Measurements from ENCODE around the gene RIC8B.

Gene RIC8B

DNA sequence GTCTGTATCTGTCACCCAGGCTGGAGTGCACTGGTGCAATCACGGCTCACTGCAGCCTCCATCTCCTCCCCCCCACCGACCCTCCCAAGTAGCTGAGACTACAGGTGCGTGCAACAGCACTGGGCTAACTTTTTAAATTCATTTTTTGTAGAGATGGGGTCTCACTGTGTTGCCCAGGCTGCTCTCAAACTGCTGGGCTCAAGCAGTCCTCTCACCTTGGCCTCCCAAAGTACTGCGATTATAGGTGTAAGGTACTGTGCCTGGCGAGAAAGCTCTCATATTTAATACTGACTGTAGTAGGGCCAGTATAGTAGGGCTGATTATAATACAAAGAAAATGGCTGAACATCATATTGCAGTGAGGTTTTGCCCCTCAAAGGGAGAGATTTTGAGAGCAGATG, 2.4 kb downstream of the RIC8B start:
- no peak overlapping the region for H3K4ac ChIP-seq (ENCODE audit: low read length)
- peaks cover 4% of the 10 kb centered on the region for H3K79me1 ChIP-seq (ENCODE audit: low read depth, low read length)
- H3K4me1 ChIP-seq (ENCODE audit: control insufficient read depth in 2 of 2, insufficient read depth in 1 of 2, low read depth in 1 of 2, low read length in 2 of 2): peaks cover 1 to 3% of the 10 kb centered on the region in 2 donors
- H2BK12ac ChIP-seq (ENCODE audit: low read length): no peak overlapping the region
- no peak overlapping the region for H3K18ac ChIP-seq (ENCODE audit: low read length)
- no peak overlapping the region for H3K4me3 ChIP-seq (ENCODE audit: low read length in 2 of 2)
- peaks cover 0 to 12% of the 10 kb centered on the region in 2 donors for H3K9me3 ChIP-seq (replicated peaks in 1 of 2; ENCODE audit: control insufficient read depth in 2 of 2, insufficient read depth in 1 of 2, low read depth in 1 of 2, low read length in 2 of 2)
- DNase-seq (ENCODE audit: low spot score): no peak
- H2BK15ac ChIP-seq (ENCODE audit: low read length): no peak overlapping the region
- H3K23ac ChIP-seq (ENCODE audit: low read depth, low read length, poor library complexity): no peak overlapping the region
- H4K8ac ChIP-seq (ENCODE audit: low read depth, low read length): no peak overlapping the region
- H2BK5ac ChIP-seq (ENCODE audit: low read length): no peak overlapping the region
- no peak overlapping the region for H2AK5ac ChIP-seq (ENCODE audit: low read depth, low read length)
- H3K14ac ChIP-seq (ENCODE audit: low read length): no peak overlapping the region
- H3K4me2 ChIP-seq (ENCODE audit: insufficient read depth, low read length, poor library complexity, severe bottlenecking): no peak overlapping the region
- H3K27ac ChIP-seq (replicated peaks; ENCODE audit: low read length): no peak overlapping the region
- H2AFZ ChIP-seq (ENCODE audit: low read length): no peak overlapping the region
- H3K9ac ChIP-seq (ENCODE audit: low read depth, low read length, poor library complexity): no peak overlapping the region
- H3K27me3 ChIP-seq (ENCODE audit: control insufficient read depth in 3 of 3, insufficient read depth in 3 of 3, low read depth in 1 of 3, low read length in 3 of 3): no peaks in the 10 kb centered on the region
- no peak overlapping the region for H4K91ac ChIP-seq (ENCODE audit: low read depth, low read length, poor library complexity)
- no CpG with 5 or more reads among the region's 5 CpGs for WGBS, 2 donors (ENCODE audit: extremely low coverage in 2 of 2, insufficient read length in 2 of 2, insufficient replicate concordance in 1 of 2)
- H3K36me3 ChIP-seq (replicated peaks in 1 of 2; ENCODE audit: control insufficient read depth in 2 of 2, insufficient read depth in 2 of 2, low read length in 2 of 2): peaks cover 0 to 53% of the 10 kb centered on the region in 2 donors
- H2BK120ac ChIP-seq (ENCODE audit: low read depth, low read length): no peak overlapping the region

DNA sequence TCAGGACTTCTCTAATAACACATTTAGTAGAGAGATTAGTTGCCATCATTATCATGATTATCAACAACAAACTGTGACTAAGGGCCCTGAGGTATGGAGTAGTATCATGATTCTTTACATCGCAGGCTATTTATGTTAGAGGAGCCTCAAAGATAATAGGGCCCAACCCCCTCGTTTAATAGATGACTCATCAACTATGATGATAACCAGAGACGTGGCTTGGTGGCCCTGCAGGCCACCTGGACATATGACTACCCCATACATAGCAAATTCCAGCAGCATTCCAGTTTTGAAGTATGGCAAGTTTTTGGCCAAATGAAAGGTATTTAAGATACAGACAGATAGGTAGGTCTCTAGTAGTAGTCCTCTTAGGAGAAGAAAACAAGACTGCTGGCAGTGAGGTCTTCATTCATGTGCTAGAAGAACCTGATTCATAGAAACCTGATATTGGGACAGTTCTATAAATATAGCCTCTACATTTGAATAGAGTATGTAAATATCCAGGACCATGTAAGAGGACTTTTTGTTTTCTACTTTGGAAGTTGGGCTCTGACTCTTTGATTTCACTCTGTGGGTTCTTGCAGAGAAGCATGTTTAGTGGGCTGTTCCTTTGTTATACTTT, 5.6 kb downstream of the RIC8B start:
- Histone ChIP-seq H2BK120ac (ENCODE audit: low read depth, low read length) (no peak overlapping the region), H2BK12ac (ENCODE audit: low read length) (no peak overlapping the region), H3K14ac (ENCODE audit: low read length) (no peak overlapping the region), H4K91ac (ENCODE audit: low read depth, low read length, poor library complexity) (no peak overlapping the region), H3K36me3 (replicated peaks in 1 of 2; ENCODE audit: control insufficient read depth in 2 of 2, insufficient read depth in 2 of 2, low read length in 2 of 2) (peaks cover 2 to 79% of the 10 kb centered on the region in 2 donors), H3K18ac (ENCODE audit: low read length) (no peak overlapping the region), H3K27me3 (ENCODE audit: control insufficient read depth in 3 of 3, insufficient read depth in 3 of 3, low read depth in 1 of 3, low read length in 3 of 3) (no peaks in the 10 kb centered on the region), H3K4ac (ENCODE audit: low read length) (no peak overlapping the region), H3K9me3 (replicated peaks in 1 of 2; ENCODE audit: control insufficient read depth in 2 of 2, insufficient read depth in 1 of 2, low read depth in 1 of 2, low read length in 2 of 2) (peaks cover 0 to 12% of the 10 kb centered on the region in 2 donors), H2AFZ (ENCODE audit: low read length) (no peak overlapping the region), H3K4me1 (ENCODE audit: control insufficient read depth in 2 of 2, insufficient read depth in 1 of 2, low read depth in 1 of 2, low read length in 2 of 2) (peaks cover under 1 to 1% of the 10 kb centered on the region in 2 donors), H4K8ac (ENCODE audit: low read depth, low read length) (no peak overlapping the region), H3K4me2 (ENCODE audit: insufficient read depth, low read length, poor library complexity, severe bottlenecking) (no peak overlapping the region), H3K4me3 (ENCODE audit: low read length in 2 of 2) (no peak overlapping the region), H2BK5ac (ENCODE audit: low read length) (no peak overlapping the region), H2BK15ac (ENCODE audit: low read length) (no peak overlapping the region), H2AK5ac (ENCODE audit: low read depth, low read length) (no peak overlapping the region), H3K23ac (ENCODE audit: low read depth, low read length, poor library complexity) (no peak overlapping the region), H3K27ac (replicated peaks; ENCODE audit: low read length) (no peak overlapping the region), H3K9ac (ENCODE audit: low read depth, low read length, poor library complexity) (no peak overlapping the region), H3K79me1 (ENCODE audit: low read depth, low read length) (peaks cover under 1% of the 10 kb centered on the region)
- no CpG with 5 or more reads among the region's 3 CpGs for WGBS, 2 donors (ENCODE audit: extremely low coverage in 2 of 2, insufficient read length in 2 of 2, insufficient replicate concordance in 1 of 2)
- DNase-seq (ENCODE audit: low spot score): no peak

DNA sequence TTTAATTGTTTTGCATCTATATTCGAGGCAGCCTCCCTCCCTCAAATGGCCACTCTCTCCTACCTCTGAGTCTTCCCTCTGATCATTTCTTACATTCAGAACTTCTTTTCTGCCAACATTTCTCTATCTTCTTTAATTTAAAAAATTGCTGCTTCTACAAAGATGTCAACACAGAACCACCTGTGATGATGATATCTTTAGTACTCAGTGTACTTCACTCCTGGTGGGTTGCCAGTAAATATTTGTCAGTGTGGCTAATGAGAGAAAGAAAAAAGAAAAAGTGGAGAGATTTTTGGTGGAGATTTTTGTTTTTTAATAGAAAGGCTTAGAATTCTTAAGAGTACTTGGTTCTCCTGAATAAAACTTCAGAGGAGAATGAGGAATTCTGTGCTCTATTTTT, 8.1 kb downstream of the RIC8B start:
- Histone ChIP-seq H2AFZ (ENCODE audit: low read length) (no peak overlapping the region), H2BK12ac (ENCODE audit: low read length) (no peak overlapping the region), H3K9me3 (replicated peaks in 1 of 2; ENCODE audit: control insufficient read depth in 2 of 2, insufficient read depth in 1 of 2, low read depth in 1 of 2, low read length in 2 of 2) (peaks cover 0 to 22% of the 10 kb centered on the region in 2 donors), H3K4me3 (ENCODE audit: low read length in 2 of 2) (no peak overlapping the region), H3K4ac (ENCODE audit: low read length) (no peak overlapping the region), H3K27ac (replicated peaks; ENCODE audit: low read length) (no peak overlapping the region), H4K91ac (ENCODE audit: low read depth, low read length, poor library complexity) (no peak overlapping the region), H3K14ac (ENCODE audit: low read length) (no peak overlapping the region), H2AK5ac (ENCODE audit: low read depth, low read length) (no peak overlapping the region), H2BK15ac (ENCODE audit: low read length) (no peak overlapping the region), H3K18ac (ENCODE audit: low read length) (no peak overlapping the region), H3K36me3 (replicated peaks in 1 of 2; ENCODE audit: control insufficient read depth in 2 of 2, insufficient read depth in 2 of 2, low read length in 2 of 2) (peaks cover 2 to 85% of the 10 kb centered on the region in 2 donors), H4K8ac (ENCODE audit: low read depth, low read length) (no peak overlapping the region), H3K4me2 (ENCODE audit: insufficient read depth, low read length, poor library complexity, severe bottlenecking) (no peak overlapping the region), H3K4me1 (ENCODE audit: control insufficient read depth in 2 of 2, insufficient read depth in 1 of 2, low read depth in 1 of 2, low read length in 2 of 2) (no peaks in the 10 kb centered on the region), H2BK120ac (ENCODE audit: low read depth, low read length) (no peak overlapping the region), H3K79me1 (ENCODE audit: low read depth, low read length) (no peaks in the 10 kb centered on the region), H2BK5ac (ENCODE audit: low read length) (no peak overlapping the region), H3K23ac (ENCODE audit: low read depth, low read length, poor library complexity) (no peak overlapping the region), H3K9ac (ENCODE audit: low read depth, low read length, poor library complexity) (no peak overlapping the region), H3K27me3 (ENCODE audit: control insufficient read depth in 3 of 3, insufficient read depth in 3 of 3, low read depth in 1 of 3, low read length in 3 of 3) (no peaks in the 10 kb centered on the region)
- WGBS, 2 donors (ENCODE audit: extremely low coverage in 2 of 2, insufficient read length in 2 of 2, insufficient replicate concordance in 1 of 2): no CpG with 5 or more reads among the region's 1 CpG
- DNase-seq (ENCODE audit: low spot score): no peak

GRCh38 chr12:106783515-106783914, 9.0 kb downstream of the RIC8B start:
- WGBS, 2 donors (ENCODE audit: extremely low coverage in 2 of 2, insufficient read length in 2 of 2, insufficient replicate concordance in 1 of 2): no CpG with 5 or more reads among the region's 5 CpGs
- no peak overlapping the region for H2BK120ac ChIP-seq (ENCODE audit: low read depth, low read length)
- no peak for DNase-seq (ENCODE audit: low spot score)
- H2BK15ac ChIP-seq (ENCODE audit: low read length): no peak overlapping the region
- H3K23ac ChIP-seq (ENCODE audit: low read depth, low read length, poor library complexity): no peak overlapping the region
- H3K4me3 ChIP-seq (ENCODE audit: low read length in 2 of 2): no peak overlapping the region
- no peak overlapping the region for H2AK5ac ChIP-seq (ENCODE audit: low read depth, low read length)
- no peak overlapping the region for H3K4me2 ChIP-seq (ENCODE audit: insufficient read depth, low read length, poor library complexity, severe bottlenecking)
- no peak overlapping the region for H2BK5ac ChIP-seq (ENCODE audit: low read length)
- no peak overlapping the region for H4K91ac ChIP-seq (ENCODE audit: low read depth, low read length, poor library complexity)
- H2BK12ac ChIP-seq (ENCODE audit: low read length): no peak overlapping the region
- H3K14ac ChIP-seq (ENCODE audit: low read length): no peak overlapping the region
- H3K79me1 ChIP-seq (ENCODE audit: low read depth, low read length): no peaks in the 10 kb centered on the region
- H3K18ac ChIP-seq (ENCODE audit: low read length): no peak overlapping the region
- no peak overlapping the region for H3K9ac ChIP-seq (ENCODE audit: low read depth, low read length, poor library complexity)
- H3K4ac ChIP-seq (ENCODE audit: low read length): no peak overlapping the region
- no peaks in the 10 kb centered on the region for H3K4me1 ChIP-seq (ENCODE audit: control insufficient read depth in 2 of 2, insufficient read depth in 1 of 2, low read depth in 1 of 2, low read length in 2 of 2)
- H3K9me3 ChIP-seq (replicated peaks in 1 of 2; ENCODE audit: control insufficient read depth in 2 of 2, insufficient read depth in 1 of 2, low read depth in 1 of 2, low read length in 2 of 2): peaks cover 0 to 19% of the 10 kb centered on the region in 2 donors
- no peaks in the 10 kb centered on the region for H3K27me3 ChIP-seq (ENCODE audit: control insufficient read depth in 3 of 3, insufficient read depth in 3 of 3, low read depth in 1 of 3, low read length in 3 of 3)
- H3K27ac ChIP-seq (replicated peaks; ENCODE audit: low read length): no peak overlapping the region
- H3K36me3 ChIP-seq (replicated peaks in 1 of 2; ENCODE audit: control insufficient read depth in 2 of 2, insufficient read depth in 2 of 2, low read length in 2 of 2): peaks cover 2 to 82% of the 10 kb centered on the region in 2 donors
- H4K8ac ChIP-seq (ENCODE audit: low read depth, low read length): no peak overlapping the region
- H2AFZ ChIP-seq (ENCODE audit: low read length): no peak overlapping the region
